Fibroblast of the aortic adventitia (primary cell): ENCODE data around the gene KNL1. TPM values are rescaled to one million over a fixed set of nuclear protein-coding genes. Genes with fewer than 3 reads are reported as not detected.
"Not testable (repeated sequence)": the region's sequence is repeated elsewhere in the genome, so short reads cannot be mapped to it uniquely, and the experiment has no call there.

ENCODE experiments used
- DNase-seq: peaks from one replicate; pipeline ENCODE4 v3.0.0-alpha.2; 2010; ENCODE audit warnings: low read depth
- H3K4me3 ChIP-seq: 2 replicates; pipeline ENCODE4 v1.5.1; 2011; ENCODE audit warnings: low read depth, mild to moderate bottlenecking, control low read depth, low read length, moderate library complexity
- total RNA-seq: library from RNA; depleted of rRNA; stranded (reverse); fragments of >200 nt; gene quantifications from 2 replicates; pipeline ENCODE4 v1.2.3, GENCODE V29; 2012; ENCODE audit warnings: low replicate concordance
- TF ChIP-seq, protein P1 (sequence below): IDR thresholded peaks from 2 replicates; pipeline ENCODE4 v1.5.1; 2011; ENCODE audit warnings: mild to moderate bottlenecking, low read length, control low read depth, inconsistent platforms; ENCODE audit not compliant: insufficient read depth

KNL1 gene
- total RNA-seq, 1 donor = 35.9 TPM

DNA sequence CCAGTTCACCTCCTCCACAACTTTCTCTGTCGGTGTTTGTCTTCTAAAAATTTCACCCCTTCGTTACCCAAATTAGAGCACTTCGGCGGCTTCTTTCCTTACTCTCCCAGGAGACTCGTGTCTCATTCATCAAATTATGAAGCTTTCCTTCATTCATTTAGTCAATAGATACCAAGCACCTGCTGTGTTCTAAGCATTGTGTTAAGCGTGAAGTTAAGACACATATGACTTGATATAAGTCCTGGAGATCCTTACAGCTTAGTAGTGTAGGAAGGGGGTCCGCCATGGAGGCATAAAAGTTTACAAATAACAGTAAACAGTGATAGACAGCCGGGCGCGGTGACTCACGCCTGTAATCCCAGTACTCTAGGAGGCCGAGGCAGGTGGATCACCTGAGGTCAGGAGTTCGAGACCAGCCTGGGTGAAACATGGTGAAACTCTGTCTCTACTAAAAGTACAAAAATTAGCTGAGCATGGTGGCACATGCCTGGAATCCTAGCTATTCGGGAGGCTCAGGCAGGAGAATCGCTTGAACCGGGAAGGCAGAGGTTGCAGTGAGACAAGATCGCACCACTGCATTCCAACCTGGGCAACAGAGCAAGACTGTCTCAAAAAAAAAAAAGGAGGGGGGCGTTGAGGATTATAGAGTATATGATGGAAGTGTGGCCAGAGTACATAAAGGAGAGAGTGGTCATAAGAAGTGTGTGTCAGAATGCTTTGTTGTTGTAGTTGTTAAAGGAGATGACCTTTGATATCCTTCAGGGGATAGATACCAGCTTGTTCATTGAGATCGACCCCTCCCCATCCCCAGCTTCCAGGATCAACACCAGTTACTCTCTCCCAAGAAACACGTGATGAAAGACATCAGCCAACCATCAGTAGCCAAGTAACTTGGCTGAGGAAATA lies 28.5 kb upstream of the KNL1 start:
- DNase-seq = no peak
- peak overlapping the region; percentile 80 for H3K4me3 ChIP-seq
- TF ChIP-seq, protein P1, sequence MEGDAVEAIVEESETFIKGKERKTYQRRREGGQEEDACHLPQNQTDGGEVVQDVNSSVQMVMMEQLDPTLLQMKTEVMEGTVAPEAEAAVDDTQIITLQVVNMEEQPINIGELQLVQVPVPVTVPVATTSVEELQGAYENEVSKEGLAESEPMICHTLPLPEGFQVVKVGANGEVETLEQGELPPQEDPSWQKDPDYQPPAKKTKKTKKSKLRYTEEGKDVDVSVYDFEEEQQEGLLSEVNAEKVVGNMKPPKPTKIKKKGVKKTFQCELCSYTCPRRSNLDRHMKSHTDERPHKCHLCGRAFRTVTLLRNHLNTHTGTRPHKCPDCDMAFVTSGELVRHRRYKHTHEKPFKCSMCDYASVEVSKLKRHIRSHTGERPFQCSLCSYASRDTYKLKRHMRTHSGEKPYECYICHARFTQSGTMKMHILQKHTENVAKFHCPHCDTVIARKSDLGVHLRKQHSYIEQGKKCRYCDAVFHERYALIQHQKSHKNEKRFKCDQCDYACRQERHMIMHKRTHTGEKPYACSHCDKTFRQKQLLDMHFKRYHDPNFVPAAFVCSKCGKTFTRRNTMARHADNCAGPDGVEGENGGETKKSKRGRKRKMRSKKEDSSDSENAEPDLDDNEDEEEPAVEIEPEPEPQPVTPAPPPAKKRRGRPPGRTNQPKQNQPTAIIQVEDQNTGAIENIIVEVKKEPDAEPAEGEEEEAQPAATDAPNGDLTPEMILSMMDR = no peak

DNA sequence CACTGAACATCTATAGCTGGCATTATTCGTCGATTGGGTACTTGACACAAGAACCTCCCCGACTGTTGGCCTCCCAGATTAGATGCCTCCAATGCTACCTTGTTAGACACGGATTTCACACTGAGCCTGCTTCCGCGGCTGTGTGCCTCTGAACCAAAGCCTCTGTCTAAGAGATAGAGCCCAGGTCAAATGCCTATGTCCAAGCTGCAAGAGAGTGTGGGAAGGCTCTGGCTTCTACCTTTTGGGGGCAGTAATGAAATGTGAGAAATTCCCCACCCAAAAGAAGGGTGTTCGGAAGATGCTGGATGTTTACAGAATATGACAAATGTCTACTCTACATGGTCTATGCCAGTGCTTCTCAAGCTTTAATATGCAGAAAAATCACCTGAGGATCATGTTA lies 26.9 kb upstream of the KNL1 start:
- no peak overlapping the region for H3K4me3 ChIP-seq
- TF ChIP-seq, protein P1 = peak; percentile 35
- peak; percentile 5 for DNase-seq

GRCh38 chr15:40569129-40569953 lies 24.7 kb upstream of the KNL1 start, which contains the start of gene RPUSD2:
RPUSD2 (plus strand) TSS chr15:40569299; CDS start chr15:40569338, 39 bp downstream.
- TF ChIP-seq, protein P1 = no peak
- DNase-seq = peak; percentile 87
- H3K4me3 ChIP-seq = peak within 1 kb of the TSS; percentile 99

DNA sequence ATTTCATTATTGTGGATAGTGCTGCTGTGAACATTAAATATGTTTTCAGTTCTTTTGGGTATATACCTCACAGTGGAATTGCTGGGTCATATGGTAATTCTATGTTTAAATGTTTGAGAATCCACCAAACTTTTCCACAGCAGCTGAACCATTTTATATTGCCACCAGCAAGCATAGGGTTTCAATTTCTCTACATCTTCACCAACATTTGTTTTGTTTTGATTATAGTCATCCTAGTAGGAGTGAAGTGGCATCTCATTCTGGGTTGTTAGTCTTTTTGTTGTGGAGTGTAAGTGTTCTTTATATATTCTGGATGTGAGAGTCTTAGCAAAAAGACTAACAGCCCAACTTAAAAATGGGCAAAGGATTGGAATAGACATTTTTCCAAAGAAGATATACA lies 18.9 kb upstream of the KNL1 start:
- DNase-seq = no peak
- TF ChIP-seq, protein P1 = no peak
- no peak overlapping the region for H3K4me3 ChIP-seq

GRCh38 chr15:40576914-40577313 lies 17.1 kb upstream of the KNL1 start:
- not testable (repeated sequence) for DNase-seq, H3K4me3 ChIP-seq

DNA sequence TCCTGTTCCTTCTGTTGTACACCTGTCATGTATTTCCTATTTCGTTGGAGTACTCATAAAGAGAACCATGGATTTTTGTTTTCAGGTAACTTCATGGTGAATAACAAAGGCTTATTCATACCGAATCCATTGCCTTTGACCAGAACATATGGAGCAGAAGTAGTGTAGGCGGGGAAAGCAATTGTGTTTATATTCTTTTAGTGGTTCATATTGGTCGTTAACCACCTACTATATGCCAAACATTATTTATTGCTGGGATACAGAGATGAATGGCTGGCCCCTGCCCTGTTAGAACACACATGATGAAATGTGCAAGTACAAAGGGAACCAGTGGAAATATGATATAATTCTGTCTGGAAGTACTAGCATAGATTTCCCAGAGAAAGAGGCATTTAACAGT lies 15.2 kb upstream of the KNL1 start:
- TF ChIP-seq, protein P1 = no peak
- DNase-seq = no peak
- no peak overlapping the region for H3K4me3 ChIP-seq

DNA sequence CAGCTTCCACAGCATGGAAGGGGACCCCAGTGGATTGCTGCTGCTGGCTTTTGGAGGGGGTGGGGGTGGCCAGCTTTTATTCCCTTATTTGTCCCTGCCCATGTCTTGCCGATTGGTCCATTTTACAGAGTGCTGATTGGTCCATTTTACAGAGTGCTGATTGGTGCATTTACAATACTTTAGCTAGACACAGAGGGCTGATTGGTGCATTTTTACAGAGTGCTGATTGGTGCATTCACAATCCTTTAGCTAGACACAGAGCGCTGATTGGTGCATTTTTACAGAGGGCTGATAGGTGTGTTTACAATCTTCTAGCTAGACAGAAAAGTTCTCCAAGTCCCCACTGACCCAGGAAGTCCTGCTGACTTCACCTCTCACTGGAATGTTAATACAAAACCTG lies 12.3 kb upstream of the KNL1 start:
- H3K4me3 ChIP-seq, DNase-seq: not testable (repeated sequence)
